Suprapubic skin (tissue), 4 donors: ENCODE results near the gene OR10H3. TPM values are rescaled to one million over a fixed set of nuclear protein-coding genes. Genes with fewer than 3 reads are reported as not detected.
"Not testable (repeated sequence)": the region's sequence is repeated elsewhere in the genome, so short reads cannot be mapped to it uniquely, and the experiment has no call there.

ENCODE experiments used
- DNase-seq, 2 donors: peaks; one replicate each; pipeline ENCODE4 v3.0.0-alpha.2; 2019; ENCODE audit warnings: low spot score in 2 of 2
- H3K27ac ChIP-seq: fragments of 200-600 bp; sonication (generic); one replicate; pipeline ENCODE4 v1.5.1; 2019
- H3K27me3 ChIP-seq: fragments of 200-600 bp; sonication (generic); one replicate; pipeline ENCODE4 v1.5.1; 2019
- H3K36me3 ChIP-seq: fragments of 200-600 bp; sonication (generic); one replicate; pipeline ENCODE4 v1.5.1; 2019
- H3K4me1 ChIP-seq: fragments of 200-600 bp; sonication (generic); one replicate; pipeline ENCODE4 v1.5.1; 2019
- H3K4me3 ChIP-seq: fragments of 200-600 bp; sonication (generic); one replicate; pipeline ENCODE4 v1.5.1; 2019; ENCODE audit warnings: mild to moderate bottlenecking
- H3K9me3 ChIP-seq: fragments of 200-600 bp; sonication (generic); one replicate; pipeline ENCODE4 v1.5.1; 2019
- EP300 ChIP-seq: sonication (generic); formaldehyde crosslinking; IDR thresholded peaks from one replicate; pipeline ENCODE4 v1.6.1; 2017; ENCODE audit warnings: antibody characterized with exemption
- POLR2A ChIP-seq, 2 donors: fragments of 450-650 bp; IDR thresholded peaks; one replicate each; pipeline ENCODE4 v1.6.1; 2017; ENCODE audit warnings: antibody characterized with exemption in 2 of 2, mild to moderate bottlenecking in 2 of 2, moderate library complexity in 2 of 2
- POLR2AphosphoS5 ChIP-seq, 3 donors: sonication (generic); formaldehyde crosslinking; IDR thresholded peaks; one replicate each; pipeline ENCODE4 v1.6.1; 2017; ENCODE audit warnings: antibody characterized with exemption in 3 of 3
- WGBS: methylation state at CpG from one replicate; pipeline ENCODE4 v1.1.5; 2018; 5-methylcytosine and 5-hydroxymethylcytosine counted together
- total RNA-seq, 4 donors: library from RNA; depleted of rRNA; stranded (reverse); fragments of >200 nt; gene quantifications; one replicate each; pipeline ENCODE4 v1.1.0, GENCODE V29; 2016
- TF ChIP-seq, protein P1 (sequence below), 2 donors: fragments of 200-600 bp in 1 of 2; fragments of 450-650 bp in 1 of 2; sonication (generic) in 1 of 2; IDR thresholded peaks; one replicate each; pipeline ENCODE4 v1.5.1; 2016 to 2019; ENCODE audit warnings: antibody characterized with exemption in 2 of 2, mild to moderate bottlenecking in 1 of 2, moderate library complexity in 1 of 2

OR10H3 gene
- total RNA-seq, 4 donors from 2014 or later = not detected

DNA sequence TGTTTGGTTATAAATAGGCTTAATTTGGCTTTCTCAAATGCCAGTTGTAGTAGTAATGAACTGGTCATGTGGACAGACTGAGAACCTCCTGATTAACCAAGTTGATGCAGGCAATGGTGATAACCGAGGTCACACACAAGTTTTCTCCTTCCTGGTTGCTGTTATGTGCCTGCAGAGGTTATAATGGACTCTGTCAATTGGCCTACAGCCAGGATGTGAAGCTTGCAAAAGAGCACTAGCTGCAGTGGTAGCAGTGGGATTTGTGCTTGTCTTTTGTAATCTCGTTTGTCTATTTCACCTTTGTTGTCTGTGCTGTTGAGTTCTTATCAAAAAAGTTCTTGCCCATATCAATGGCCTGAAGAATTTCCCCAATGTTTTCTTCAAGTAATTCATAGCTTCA lies 20.6 kb downstream of the OR10H3 start:
- Histone ChIP-seq H3K27ac (no peak overlapping the region), H3K36me3 (no peaks in the 10 kb centered on the region), H3K9me3 (no peaks in the 10 kb centered on the region), H3K4me3 (no peak overlapping the region), H3K4me1 (peaks cover 3% of the 10 kb centered on the region), H3K27me3 (peaks cover 38% of the 10 kb centered on the region)
- DNase-seq = no peak
- WGBS = 70% methylated on average over 2 of the region's 2 CpGs
- TF ChIP-seq, protein P1, sequence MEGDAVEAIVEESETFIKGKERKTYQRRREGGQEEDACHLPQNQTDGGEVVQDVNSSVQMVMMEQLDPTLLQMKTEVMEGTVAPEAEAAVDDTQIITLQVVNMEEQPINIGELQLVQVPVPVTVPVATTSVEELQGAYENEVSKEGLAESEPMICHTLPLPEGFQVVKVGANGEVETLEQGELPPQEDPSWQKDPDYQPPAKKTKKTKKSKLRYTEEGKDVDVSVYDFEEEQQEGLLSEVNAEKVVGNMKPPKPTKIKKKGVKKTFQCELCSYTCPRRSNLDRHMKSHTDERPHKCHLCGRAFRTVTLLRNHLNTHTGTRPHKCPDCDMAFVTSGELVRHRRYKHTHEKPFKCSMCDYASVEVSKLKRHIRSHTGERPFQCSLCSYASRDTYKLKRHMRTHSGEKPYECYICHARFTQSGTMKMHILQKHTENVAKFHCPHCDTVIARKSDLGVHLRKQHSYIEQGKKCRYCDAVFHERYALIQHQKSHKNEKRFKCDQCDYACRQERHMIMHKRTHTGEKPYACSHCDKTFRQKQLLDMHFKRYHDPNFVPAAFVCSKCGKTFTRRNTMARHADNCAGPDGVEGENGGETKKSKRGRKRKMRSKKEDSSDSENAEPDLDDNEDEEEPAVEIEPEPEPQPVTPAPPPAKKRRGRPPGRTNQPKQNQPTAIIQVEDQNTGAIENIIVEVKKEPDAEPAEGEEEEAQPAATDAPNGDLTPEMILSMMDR (IDR thresholded peaks at IDR 0.05) = no peak
- no peak for TF ChIP-seq EP300

DNA sequence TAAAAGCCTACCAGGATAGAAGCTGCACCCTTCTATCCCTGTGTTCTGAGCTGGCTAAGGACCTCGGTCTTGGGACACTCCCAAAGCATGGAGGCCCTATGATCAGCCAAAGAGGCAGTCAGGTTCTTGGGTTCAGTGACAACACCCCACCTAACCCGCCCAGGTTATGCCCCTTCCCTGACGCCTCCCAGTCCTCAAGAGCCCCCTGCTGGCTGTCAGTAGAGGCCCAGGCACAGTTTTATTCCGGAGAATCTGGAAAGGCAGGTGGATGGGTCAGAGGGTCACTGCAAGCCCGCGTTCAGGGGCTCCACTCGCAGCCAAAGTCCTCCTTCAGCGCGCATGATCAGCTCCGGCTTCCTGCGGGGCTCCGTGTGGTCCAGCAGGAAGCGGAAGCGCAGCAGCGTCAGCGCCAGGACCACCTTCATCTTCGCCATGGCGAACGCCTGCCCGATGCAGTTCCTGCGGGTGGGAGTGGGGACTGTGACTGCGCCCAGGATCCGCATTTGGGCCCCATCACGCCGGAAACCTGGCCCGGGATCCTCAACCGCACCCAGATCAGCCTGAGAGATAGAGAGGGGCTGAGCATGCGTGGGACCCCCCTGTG lies 22.3 kb downstream of the OR10H3 start:
- no peak overlapping the region for H3K27ac ChIP-seq
- WGBS = 23% methylated on average over 13 of the region's 28 CpGs
- H3K4me1 ChIP-seq = peaks cover 3% of the 10 kb centered on the region
- no peaks in the 10 kb centered on the region for H3K9me3 ChIP-seq
- H3K36me3 ChIP-seq = no peaks in the 10 kb centered on the region
- TF ChIP-seq, protein P1 (IDR thresholded peaks at IDR 0.05) = peak in 1 of 2 donors; percentile 17
- no peak for TF ChIP-seq POLR2AphosphoS5 (IDR thresholded peaks at IDR 0.05)
- no peak overlapping the region for H3K4me3 ChIP-seq
- no peak for DNase-seq
- peaks cover 31% of the 10 kb centered on the region for H3K27me3 ChIP-seq

DNA sequence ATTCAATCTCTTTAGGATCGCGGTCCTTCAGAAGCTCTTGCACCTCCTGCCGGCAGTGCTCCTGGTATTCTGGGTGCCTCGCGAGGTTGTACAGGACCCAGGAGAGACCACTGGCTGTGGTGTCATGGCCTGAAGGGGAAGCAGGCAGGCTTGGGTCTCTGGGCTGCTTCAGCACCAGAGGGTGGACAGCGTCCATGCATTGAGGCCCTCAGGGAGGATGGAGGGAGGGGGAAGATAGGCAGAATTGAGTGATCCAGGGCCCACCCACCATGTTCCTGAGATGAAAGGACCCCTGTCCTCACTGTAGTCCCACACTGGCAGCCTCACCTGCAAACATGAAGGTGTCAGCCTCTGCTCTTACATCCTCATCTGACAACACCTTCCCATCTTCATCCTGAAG lies 31.8 kb downstream of the OR10H3 start:
- H3K27ac ChIP-seq = no peak overlapping the region
- no peak overlapping the region for H3K4me3 ChIP-seq
- TF ChIP-seq, protein P1 (IDR thresholded peaks at IDR 0.05) = no peak
- TF ChIP-seq POLR2AphosphoS5 (IDR thresholded peaks at IDR 0.05) (no peak), EP300 (no peak), POLR2A (IDR thresholded peaks at IDR 0.05) (no peak)
- no peaks in the 10 kb centered on the region for H3K4me1 ChIP-seq
- H3K27me3 ChIP-seq = peaks cover 4% of the 10 kb centered on the region
- H3K9me3 ChIP-seq = no peaks in the 10 kb centered on the region
- no peaks in the 10 kb centered on the region for H3K36me3 ChIP-seq
- no peak for DNase-seq
- WGBS = 35% methylated on average over 5 of the region's 6 CpGs

DNA sequence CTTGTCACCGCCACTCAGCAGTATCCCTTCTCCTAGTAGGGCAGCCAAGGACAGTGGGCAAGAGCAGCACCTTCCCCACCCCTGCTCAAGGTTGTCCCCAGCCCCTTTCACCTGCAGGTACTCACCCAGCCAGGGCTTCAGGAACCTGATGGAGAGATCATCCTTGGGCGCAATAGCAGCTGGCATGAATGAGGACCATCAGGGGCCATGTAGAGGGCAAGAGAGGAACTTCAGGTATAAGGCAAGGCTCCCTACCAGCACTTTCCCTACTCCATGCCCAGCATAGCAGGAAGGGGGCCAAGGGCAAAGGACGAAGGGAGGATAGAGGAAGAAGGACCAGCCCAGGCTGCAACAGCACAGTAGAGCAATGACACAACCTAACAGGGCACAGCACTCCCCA lies 36.4 kb downstream of the OR10H3 start:
- H3K27me3 ChIP-seq, DNase-seq, H3K4me3 ChIP-seq, H3K4me1 ChIP-seq, H3K9me3 ChIP-seq, H3K27ac ChIP-seq, H3K36me3 ChIP-seq: not testable (repeated sequence)
- 82% methylated on average over 2 of the region's 3 CpGs for WGBS

DNA sequence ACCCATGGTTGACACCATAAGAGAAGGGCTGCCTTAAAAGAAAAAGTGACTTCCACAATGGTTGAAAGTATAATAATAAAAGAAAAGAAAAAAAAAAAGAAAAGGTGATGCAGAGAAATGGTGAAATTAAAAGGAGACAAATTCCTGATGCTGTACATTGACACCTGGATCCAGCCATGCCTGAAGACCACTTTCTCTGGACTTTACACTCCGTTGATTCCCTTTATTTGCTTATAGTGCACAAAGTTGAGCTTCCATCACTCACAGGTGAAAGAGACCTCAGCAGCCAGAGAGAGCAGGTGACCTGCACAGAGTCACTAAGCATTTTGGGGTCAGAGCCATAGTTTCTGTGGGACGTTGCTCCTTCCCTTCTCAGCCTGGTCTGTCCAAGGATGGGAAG lies 37.5 kb downstream of the OR10H3 start:
- no peak overlapping the region for H3K27ac ChIP-seq
- TF ChIP-seq EP300 (no peak), POLR2AphosphoS5 (IDR thresholded peaks at IDR 0.05) (no peak)
- TF ChIP-seq, protein P1 (IDR thresholded peaks at IDR 0.05) = no peak
- 59% methylated on average over 2 of the region's 2 CpGs for WGBS

DNA sequence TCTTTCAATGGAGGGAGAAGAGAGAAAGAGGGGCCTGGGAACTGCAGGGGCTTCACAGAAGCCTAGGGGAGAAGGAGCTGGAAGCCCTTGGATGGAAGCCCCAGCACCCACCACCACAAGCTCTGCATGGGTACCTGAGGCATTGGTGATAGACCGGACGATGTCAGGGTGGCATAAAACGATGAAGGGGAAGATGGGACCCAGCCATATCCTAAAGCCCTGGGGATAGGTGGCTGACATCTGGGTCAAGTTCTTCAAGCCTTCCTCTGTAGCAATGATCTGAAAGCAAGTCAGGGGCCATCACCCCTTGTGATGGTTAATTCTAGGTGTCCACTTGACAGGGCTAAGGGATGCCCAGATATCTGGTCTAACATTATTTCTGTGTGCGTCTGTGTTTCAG lies 38.5 kb downstream of the OR10H3 start:
- Histone ChIP-seq H3K4me3 (no peak overlapping the region), H3K27me3 (no peaks in the 10 kb centered on the region), H3K4me1 (peaks cover 17% of the 10 kb centered on the region), H3K27ac (no peak overlapping the region), H3K36me3 (no peaks in the 10 kb centered on the region), H3K9me3 (no peaks in the 10 kb centered on the region)
- peak in 1 of 2 donors; percentile 24 for DNase-seq
- 89% methylated on average over 4 of the region's 4 CpGs for WGBS
- TF ChIP-seq POLR2A (IDR thresholded peaks at IDR 0.05) (no peak), EP300 (no peak), POLR2AphosphoS5 (IDR thresholded peaks at IDR 0.05) (no peak)
- TF ChIP-seq, protein P1 (IDR thresholded peaks at IDR 0.05) = no peak

More for the DNA sequence above, 37.5 kb downstream of the OR10H3 start:
- Histone ChIP-seq H3K4me3 (no peak overlapping the region), H3K36me3 (no peaks in the 10 kb centered on the region), H3K4me1 (peaks cover 9% of the 10 kb centered on the region), H3K27me3 (no peaks in the 10 kb centered on the region), H3K9me3 (no peaks in the 10 kb centered on the region)
- no peak for DNase-seq
